COLO668 (cell line): ENCODE measurements around the gene RASGRP2.

Experiments
- DNase-seq: peaks from one replicate; lab custom pipeline; 2025; ENCODE audit not compliant: unreplicated experiment; lab: John Stamatoyannopoulos, UW

RASGRP2 gene

GRCh38 chr11:64698427-64698826, 45.5 kb downstream of the RASGRP2 start:
- DNase-seq = no peak

DNA sequence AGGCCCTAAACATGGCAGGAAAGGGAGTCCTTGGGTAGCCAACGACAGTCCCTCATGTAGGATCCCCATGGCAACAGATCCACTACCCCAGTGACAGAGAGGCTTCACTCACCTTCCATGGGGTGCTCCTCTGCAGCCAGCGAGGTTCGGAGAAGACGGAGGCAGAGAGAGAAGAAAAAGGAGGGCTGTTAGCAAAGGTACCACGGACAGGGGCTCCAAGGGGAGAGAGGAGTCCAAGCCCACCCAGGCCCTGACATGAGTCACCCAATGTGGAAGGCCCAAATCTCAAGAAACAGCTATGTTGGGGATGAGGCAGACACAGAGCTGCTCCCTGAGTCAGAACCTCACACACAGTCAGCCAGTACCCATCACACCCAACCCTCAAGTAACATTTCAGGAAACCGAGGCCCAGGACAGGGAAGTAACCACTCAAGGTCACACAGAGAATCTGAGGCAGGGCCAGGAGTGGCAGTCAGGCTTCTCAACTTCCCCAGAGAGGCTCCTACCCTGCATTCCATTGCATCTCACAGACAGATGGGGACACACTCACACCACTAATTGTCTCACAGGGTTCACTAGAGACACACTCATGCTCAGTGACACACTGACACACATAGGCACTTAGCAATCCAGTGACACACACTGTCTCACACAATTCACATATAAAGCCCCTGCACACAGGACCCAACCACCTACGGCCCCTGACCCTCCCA, 46.1 kb downstream of the RASGRP2 start:
- DNase-seq = no peak

GRCh38 chr11:64696045-64696444, 47.9 kb downstream of the RASGRP2 start:
- DNase-seq = no peak

DNA sequence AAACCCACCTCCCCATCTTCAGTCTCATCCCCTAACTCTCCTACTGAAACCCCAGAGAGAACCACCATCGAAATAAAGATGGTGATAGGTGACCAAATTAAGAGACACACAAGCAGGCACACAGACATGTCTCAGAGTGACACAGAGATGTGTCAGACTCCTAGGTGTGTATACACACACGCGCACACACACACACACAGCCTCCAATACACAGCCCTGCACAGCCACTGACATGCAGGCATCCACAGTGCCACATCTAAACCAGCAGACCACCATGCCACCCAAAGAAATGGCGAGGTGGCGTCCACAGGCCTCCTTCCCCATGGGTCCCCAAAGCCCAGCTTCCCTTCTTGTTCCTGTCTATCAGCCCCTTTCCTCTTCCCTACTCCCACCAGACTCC, 48.4 kb downstream of the RASGRP2 start:
- no peak for DNase-seq

DNA sequence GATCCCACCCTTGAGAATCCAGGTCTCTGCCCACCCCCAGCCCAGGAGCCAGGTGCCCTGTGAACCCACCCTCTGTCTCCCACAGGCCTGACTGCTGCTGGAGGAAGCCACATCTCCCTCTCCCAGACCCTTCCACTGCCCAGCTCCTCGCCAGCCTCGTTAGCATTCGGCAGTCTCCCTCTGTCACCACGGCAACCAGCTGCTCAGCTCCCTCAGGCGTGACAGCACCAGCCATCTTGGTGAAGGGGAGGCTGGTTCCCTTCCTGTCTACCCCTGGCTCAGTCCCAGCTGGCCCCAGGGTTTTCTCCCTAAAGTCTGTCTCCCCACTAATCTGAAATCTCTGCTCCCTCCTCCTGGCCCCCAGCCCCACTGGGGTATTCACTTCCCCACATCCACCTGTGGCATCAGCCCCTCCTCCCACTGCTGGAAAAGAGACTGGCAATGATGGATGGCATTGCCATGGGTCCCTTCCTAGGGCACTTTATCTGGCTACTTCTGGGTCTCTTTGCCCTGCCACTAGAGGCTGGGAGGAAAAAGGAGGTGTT, 49.0 kb downstream of the RASGRP2 start:
- peak; percentile 54 for DNase-seq

DNA sequence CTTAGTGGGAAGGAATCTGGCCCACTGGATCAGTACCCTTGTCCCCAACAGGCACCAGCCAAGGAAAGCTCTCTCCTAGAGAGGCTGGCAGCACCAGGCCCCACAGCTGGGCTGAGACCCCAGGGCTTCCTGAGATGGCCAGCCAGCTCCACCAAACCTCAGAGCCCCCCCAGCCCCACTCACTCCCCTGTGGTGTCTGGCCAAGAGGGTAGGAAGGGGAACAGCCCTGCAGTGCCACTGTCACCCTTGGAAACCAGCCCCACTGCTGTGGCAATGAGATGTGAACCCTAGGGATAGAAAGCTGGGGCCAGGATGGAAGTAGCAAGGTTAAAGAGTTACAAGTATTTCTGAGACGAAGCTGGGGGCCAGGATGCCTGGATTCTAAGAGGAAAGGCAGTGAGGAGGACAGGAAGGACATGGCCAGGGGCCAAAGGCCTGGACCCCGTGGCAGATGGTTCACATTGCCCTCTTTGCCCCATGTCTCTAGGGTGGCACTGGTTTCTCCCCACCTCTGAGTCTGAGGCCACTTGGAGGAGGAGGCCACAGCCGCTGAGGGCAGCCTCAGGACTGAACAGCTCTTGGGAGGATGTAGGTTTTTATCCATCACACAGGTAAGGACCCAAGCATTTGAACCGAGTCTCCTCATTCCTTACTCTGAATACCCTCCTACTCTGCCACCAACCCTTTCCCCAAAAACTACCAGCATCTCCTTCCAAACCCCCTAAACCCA, 49.8 kb downstream of the RASGRP2 start:
- DNase-seq = no peak

DNA sequence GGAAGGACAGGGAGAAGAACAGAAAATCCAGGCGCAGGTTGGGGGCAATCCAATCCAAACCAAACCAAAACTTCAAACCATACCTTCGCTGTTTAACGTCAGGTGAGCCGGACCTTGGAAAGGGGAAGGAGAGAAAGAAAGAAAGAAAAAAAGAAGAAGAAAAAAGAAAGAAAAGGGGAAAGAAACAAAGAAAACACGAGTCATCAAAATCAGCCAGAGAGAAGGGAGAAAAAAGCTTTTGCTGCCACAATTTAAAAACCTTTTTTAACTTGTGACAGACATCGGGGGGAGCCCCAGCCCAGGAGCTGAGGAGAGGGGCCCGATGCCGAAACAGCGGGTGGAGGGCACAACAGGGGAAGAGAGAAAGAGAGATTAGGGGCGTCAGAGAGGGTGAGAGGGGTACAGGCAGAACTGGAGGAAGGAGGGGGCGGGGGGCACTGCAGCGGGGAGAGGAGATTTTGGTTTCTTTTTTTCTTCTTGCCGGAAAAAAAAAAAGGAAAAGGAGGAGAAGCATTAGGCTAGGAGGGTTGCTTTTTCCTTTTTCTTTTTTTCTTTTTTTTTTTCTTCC, 51.1 kb downstream of the RASGRP2 start:
- no peak for DNase-seq

DNA sequence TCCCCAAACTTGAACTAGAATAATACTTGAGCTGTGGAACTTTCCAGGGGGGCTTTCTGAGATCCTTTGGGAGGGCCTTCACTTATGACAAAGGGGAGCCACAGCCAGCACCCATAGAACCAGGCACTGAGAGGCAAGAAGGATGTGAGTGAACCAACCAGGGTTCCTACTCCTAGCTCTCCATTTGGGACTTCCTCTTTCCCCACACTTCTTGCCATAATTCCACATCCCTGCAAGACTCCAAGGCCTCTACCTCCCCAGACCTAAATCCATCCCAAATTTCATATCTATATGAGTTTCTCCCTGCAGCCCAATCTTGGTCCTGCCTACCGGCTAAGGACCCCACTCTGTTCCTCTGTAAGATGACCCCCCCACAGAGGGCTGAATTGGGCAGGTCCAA, 52.4 kb downstream of the RASGRP2 start:
- no peak for DNase-seq

DNA sequence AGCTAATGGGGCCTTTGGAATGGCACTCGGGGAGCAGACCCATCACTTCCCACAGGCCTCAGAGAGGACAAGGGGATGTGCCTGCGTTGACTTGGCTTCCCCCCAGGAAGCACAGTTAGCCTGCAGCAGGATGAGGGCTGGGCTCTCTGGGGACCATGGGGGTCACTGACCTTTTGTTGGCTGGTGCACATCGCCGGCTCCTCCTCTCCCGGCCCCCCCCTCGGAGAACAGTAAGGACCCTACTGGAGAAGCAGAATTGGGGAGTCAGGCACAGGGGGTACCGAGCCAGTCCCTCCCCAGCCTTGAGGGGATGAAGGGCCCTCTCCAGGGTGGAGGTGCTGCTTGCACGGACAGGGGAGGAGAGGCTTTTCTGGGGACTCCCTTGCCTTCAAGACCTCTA, 53.7 kb downstream of the RASGRP2 start:
- no peak for DNase-seq

GRCh38 chr11:64688534-64688982, 55.4 kb downstream of the RASGRP2 start:
- peak; percentile 82 for DNase-seq

- DNase-seq = no peak
Measured at GRCh38 chr11:64687643-64688533, 56.1 kb downstream of the RASGRP2 start.

DNA sequence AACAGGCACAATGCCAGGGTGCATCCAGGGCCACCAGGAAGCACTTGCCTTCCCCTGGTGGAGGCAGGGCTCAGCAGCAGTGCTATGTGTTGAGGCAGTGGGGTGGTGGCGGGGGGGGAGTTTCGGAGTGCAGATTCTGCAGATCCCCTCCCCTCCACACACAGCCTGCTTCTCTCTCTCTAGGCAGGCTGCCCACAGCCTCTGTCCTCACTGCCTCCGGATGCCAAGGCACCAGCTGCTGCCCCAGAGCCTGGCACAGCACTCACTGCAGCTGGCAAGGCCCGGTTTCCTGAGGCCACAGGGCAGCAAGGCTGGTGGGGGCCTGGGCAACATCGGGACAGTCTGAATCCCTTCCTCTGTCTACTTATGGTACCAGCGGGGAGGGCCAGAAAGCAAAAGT, 56.7 kb downstream of the RASGRP2 start:
- no peak for DNase-seq

DNA sequence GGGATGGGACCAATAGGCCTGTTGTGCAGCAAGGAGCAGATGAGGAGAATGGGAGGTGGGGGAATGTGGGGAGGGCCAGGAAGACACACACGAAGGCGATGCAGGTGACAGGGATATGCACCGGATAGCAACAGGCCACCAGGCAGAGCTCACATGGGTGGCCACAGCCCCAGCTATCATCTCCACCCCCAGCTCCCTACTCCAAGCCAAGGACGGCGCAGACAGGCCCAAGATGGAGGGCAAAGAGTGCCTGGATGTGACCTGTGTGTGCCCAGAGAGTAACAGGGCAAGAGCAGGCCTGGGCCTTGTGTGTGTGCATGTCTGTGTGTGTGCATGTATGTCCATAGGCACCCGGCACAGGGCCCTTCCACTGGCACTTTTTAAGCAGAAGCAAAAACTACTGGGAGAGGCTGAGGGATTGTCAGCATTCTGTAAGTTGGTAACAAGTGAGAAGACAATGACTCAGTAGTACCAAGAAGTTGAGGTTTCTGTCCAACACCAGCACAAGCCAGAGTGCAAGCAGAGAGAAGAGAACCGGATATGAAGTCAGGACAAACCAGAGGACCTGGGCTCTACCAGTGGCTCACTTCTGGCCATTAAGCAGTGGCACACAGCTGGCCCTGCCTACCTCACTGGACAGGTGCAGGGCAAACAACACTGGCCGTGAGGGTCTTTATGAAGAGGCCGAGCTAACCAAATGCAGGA, 57.3 kb downstream of the RASGRP2 start:
- no peak for DNase-seq

GRCh38 chr11:64685536-64685935, 58.4 kb downstream of the RASGRP2 start:
- no peak for DNase-seq

- no peak for DNase-seq
Measured at GRCh38 chr11:64684357-64684756, 59.6 kb downstream of the RASGRP2 start.

DNA sequence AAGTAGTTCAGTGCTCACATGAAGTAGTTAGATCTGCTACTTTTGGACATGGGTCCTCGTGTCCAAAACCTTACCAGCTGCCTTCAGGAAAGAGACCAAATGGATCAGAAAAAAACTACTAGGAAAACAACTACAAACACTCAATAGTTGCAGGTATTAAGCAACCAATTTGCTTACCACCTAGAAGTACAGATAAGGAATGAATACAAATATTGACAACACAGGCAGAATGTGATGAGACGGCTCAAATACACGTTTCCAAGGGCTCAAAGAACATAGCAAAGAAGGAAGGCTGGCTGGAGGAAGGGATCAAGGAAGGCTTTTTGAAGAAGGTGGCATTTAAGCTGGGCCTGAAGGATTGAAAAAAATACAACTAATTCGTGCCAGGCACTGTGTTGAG, 62.8 kb downstream of the RASGRP2 start:
- no peak for DNase-seq

GRCh38 chr11:64679846-64680245, 64.1 kb downstream of the RASGRP2 start:
- no peak for DNase-seq

- DNase-seq = no peak
Measured at GRCh38 chr11:64677441-64678023, 66.4 kb downstream of the RASGRP2 start.
